HG02798 (cell line): ENCODE measurements around the gene ANGPT4.
A peak's percentile ranks its signal among the peaks of the same experiment; 100 is the strongest.
"Not testable (repeated sequence)": the region's sequence is repeated elsewhere in the genome, so short reads cannot be mapped to it uniquely, and the experiment has no call there.

Experiments
- ATAC-seq: cut with Tn5 transposase; IDR thresholded peaks from one replicate; pipeline ENCODE4 v1.9.1; 2021; ENCODE audit warnings: mild to moderate bottlenecking; ENCODE audit not compliant: unreplicated experiment, poor library complexity

Gene ANGPT4

DNA sequence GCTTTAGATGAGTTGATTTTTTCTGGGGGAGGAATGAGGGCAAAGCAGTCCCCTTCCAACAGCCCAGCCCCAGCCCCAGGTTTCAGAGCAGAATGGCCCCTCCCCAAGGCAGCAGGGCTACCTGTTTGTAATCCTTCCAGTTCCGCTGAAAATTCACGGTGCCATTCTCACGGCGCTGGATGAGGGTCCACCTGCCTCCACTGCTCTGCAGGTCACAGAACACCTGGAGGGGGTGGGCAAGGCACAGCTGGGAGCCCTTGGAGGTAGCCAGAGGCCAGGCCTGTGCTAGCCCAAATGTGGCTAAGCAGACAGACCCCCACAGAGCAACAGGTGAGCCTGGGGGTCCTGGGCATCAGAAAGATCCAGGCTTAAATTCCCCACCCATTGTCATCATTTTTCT, 36.5 kb downstream of the ANGPT4 start:
- no peak for ATAC-seq

DNA sequence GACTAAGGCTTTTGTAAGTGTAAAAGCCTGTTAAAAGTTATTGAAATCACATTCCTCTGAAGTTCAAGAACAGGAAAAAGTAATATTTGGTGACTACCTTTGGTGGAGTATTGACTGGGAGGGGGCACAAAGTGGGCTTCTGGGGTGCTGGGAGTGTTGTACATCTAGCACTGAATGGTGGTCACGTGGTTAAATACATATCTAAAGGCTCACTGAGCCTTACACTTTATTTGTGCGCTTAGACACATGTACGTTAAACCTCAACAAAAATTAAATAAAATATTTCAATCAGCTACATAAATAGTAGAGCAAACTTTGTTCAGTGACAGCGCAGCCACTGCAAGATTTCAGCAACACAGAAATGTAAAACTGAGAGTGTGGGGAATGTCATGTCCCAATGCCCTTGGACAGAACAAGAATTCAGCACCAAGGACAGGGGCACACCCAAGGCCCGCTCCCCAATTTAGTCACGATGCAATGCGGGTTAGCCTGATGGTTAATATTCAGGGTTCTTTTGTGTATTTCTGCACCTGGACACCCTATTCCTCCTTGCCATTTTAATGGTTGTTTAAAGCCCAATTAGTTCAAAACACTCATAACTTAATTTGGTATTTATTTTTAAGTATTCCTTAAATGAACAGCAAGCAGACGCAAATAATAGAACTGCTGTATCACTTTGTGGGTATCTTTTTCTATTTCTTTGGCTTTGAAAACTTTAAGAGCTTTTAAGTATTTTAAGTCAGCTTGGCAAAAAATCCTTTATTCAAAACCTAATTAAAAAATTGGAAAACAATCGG, 37.4 kb downstream of the ANGPT4 start:
- no peak for ATAC-seq

DNA sequence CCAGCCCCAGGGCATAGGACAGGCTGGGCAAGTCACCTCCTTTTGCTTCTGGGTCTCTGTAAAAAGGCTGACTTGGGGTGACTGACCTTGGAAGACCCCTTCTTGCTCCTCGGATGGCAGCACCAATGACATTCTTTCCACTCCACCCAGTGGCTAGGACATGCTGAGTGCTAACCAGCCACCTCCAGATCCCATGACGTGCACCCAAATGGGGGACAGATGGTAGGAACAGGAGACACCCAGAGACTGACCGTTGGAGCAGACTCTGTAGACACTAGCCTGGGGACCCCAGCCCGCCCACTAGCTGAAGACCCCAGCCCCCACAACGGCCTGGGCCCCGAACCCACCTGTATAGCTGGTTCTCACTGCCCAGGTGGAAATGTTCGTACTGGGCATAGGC, 38.3 kb downstream of the ANGPT4 start:
- no peak for ATAC-seq

DNA sequence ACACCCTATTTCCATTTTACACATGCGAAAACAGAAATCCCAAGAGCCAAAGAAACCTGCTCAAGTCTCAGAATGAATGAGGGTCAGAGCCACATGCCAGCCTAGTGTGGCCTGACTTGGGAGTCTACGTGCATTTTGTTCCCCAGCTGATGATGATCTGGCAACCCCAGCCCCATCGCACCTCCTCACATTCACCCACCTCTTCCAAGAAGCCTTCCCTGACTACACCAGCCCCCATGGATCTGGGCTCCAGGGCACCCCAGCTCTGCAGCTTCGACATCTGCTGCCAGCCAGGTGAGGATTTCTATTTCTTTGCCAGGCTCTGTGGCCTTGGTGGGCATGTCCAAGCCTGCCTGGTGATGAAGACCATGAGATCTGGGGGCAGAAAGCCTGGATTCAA, 41.0 kb downstream of the ANGPT4 start:
- no peak for ATAC-seq

DNA sequence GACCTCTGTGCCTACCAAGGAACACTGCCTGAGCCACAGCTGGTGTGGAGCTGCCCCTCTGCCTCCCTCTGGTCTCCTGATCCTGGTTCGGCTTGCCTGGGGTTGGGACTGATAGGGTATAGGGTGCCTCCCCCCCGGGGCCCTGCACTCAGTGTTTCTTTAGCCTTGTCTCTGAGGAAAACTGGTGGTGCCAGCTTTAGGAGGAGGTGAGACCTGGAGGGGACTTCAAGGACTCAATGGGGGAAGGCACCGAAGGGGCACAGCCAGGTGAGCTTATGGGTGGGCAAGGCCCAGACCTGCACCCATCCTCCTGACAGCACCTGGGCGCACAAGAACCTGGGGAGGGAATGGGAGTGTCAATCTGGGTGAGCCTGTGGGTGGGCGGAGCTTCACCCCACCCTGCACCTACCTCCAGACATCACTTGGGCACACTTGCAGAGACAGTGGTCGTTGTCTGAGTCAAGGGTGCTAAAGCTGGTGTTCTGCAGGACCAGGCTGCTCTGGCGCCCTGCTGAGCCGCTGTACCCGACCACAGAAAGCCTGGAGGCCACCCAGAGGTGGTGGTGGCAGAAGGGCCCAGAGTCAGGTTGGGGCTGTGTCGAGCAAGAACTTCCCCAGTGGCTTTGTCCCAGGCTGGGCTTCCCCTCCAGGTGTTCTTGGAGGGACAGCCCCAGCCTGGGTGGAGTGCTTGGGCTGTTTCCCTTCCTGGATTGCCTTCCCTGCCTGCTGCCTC, 42.1 kb downstream of the ANGPT4 start:
- ATAC-seq: peak; percentile 43

DNA sequence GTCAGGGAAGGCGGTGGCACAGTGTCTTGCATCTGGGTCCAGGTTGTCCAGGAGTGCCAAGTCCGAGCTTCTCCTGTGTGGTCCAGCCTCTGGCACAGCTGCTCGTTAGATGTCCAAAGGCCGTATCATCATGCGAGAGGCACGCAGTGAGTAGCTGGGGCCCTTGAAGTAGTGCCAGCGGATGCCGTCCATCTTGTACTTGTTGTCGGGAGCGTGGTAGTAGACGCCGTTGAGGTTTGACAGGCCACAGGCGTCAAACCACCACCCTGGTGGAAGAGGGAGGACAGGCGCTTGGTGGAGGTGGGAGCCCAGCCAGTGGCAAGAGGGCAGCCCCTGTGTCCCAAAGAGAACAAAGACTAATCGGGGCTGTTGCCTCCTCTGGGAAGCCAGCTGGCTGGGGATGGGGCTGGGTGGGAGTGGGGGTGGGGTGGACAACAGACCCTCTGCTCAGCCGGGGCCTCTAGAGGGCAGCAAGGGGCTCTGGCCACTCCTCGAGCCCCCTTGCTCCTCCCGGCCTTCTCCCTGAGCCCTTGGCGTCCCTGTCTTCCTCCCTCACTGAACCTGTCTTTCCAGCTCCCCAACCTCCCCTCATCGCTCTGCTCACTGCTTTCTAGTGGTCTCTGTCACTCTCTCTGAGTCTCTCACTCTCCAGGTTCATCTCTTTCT, 43.1 kb downstream of the ANGPT4 start:
- ATAC-seq: no peak

DNA sequence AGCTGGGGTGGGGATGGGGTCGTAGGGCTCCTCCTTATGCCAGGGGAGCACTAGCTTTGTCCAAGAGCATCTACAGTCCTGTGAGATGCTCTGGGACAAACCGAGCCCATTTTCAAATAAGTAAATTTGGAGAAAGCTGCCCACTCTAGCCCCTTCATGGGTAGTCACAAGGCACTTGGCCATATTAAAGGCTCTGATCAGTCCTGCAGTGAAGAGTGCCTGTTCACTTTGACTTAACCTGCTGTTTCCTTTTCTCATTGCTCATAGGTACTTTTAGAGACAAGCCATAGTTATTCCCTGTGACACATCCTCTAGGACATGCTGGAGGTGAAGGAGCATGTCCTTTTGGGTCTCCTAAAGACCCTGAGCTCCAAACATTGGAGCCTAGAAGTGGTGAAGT, 44.2 kb downstream of the ANGPT4 start:
- no peak for ATAC-seq

DNA sequence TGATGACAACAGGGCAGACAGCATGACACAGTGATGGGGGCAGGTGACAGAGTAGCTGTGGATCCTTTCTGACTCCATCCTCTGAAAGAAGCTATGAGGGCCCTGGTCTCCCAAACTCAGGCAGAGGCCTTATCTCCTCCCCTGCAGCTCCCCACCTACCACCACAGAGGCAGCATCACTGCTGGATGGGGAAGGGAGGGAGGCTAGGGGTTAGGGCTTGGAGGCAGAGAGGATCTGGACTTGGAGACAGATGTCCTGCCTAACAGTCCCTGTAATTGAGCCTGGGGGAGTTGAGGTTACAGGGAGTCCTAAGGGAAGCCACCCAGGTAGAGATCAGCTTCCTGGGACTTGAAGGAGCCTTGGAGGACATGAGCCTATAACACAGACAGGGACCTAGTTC, 44.7 kb downstream of the ANGPT4 start:
- no peak for ATAC-seq

DNA sequence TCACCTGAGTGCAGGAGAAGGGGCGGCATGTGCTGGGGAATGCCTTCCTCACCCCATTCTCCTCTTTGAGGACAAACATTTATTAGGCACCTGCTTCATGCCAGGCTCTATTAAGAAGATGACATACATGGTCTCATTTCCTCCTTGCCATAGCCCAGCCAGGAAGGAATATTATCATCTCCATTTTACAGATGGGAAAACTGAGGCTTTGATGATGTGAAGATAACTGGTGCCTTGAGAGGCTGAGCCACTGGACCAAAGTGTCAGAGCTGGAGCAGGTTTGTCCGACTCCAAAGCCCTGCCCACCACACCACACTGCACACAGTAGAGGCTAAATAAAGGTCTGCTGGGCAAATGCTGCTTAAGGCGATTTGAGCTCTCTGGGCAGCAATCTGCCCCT, 45.4 kb downstream of the ANGPT4 start:
- no peak for ATAC-seq

DNA sequence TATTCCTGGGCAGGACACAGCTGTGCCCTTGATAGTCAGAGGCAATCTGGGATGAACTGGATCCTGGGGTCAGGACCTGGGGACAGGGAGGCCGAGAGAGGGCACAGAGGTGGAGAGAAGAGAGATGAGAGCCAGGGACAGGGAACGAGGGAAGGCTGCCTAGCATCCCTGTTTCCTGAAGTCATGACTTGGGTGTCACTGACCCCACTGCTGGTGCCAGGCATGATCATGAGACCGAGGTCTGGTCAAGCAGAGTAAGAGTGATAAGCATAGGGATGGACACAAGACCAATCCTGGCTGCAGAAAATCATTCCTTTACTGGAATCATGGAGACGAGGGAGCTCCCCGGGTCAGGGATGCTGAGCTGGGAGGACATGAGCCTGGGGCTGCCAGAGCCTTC, 46.5 kb downstream of the ANGPT4 start:
- no peak for ATAC-seq

DNA sequence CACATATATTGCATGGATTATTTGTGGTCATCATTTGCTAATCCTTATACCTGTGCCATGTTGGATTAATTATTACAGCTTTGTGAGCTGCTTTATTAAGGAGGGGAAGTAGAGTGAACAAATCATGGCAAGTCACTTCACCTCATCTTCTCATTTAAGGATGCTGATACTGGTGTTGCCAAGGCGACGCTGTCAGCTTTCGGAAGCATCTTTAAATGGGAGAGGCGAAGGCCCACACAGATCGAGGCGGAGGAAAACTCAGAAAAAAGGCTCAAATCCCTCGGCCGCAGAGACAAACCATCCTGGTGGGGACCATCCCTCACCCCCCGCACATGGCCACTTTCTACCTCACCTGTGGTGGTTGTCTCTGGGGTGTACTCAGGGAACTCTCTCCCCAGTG, 47.9 kb downstream of the ANGPT4 start:
- ATAC-seq: no peak

DNA sequence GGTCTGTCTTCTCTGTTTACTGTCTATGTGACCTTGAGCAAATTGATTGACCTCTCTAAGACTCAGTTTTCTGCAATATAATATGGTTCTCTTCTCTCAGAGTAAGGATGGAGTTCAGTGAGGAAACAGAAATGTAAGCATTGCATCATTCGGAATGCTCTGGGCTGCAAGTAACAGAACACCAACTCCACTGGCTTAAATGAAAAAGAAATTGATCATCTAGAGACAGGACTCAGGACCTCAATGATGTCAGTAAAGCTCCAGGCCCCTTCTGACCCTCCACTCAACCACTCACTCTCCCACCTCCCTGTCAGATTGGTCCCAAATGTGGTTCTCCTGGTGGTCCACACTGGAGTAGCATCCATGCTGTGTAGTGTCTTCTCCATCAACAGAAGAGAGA, 50.7 kb downstream of the ANGPT4 start:
- ATAC-seq: no peak

DNA sequence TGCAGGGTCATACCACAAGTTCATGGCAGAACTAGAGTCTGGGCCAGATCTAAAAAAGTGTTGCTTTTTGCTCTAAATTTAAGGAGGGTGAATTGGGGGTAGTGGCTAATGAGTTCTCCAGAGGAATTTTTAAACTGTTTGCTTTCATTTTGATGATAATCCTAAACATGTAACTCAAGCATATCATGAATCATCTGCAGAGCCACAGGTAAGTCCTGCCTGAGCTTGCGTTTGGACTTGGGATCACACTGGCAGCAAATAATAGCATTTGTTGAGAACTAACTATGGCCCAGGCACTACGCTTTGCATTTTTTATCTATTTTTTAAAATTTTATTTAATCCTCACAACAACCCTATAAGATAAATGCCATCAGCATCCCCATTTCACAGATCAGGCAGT, 55.2 kb downstream of the ANGPT4 start:
- no peak for ATAC-seq

DNA sequence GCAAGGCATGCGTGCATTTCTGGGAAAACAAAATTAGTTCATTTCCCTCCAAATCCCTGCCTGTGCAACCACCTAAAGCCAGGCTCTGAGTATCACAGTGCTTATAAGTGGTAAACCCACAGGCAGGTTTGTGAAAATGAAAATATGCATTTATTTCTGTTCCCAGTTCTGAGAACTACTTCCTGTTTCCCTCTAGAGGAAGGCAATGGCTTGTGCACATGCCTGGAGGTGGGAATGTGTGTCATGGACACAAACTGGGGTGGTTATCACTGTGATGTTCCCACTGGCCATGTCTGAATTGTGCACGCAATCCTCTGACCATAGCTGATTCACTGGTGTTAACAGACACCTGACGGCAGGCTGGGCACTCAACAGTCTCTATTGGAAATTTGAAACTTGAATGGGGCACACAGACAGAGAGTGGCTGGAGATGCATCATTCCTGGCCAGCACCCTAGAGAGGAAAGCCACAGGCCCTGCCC, 56.3 kb downstream of the ANGPT4 start:
- no peak for ATAC-seq

DNA sequence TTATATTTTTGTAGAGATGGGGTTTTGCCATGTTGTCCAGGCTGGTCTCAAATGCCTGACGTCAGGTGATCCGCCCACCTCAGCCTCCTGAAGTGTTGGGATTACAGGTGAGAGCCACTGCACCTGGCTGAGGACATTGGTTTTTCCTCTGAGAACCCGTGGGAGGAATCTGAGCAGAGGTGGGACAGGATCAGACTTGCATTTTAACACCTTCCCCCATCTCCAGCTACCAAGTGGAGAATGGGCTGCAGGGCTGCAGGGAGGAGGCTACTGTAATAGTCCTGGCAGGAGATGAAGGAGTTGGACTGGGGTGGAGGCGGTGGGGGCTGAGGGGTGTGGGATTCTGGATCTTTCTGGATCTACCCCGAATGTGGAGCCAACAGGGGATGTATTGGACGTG, 58.1 kb downstream of the ANGPT4 start:
- ATAC-seq: no peak

DNA sequence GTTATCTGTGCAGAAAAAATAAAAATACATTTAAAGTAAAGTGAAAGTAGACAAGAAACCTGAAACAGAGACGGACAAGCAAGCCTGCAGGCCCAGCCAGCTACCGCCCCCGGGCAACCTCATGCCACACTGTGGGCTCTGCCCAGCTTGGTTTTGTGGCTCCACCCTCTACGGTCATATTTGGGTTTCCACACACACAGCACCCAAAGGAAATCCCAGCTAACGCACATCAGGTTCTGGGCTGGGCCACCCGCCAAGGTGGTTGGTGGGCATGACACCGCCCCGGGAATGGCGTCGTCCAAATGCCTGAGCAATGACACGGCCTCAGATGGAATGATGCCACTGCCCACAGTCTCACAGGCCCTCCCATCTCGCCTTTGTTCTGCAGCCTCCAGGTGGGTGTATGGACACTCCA, 59.8 kb downstream of the ANGPT4 start:
- ATAC-seq: no peak

DNA sequence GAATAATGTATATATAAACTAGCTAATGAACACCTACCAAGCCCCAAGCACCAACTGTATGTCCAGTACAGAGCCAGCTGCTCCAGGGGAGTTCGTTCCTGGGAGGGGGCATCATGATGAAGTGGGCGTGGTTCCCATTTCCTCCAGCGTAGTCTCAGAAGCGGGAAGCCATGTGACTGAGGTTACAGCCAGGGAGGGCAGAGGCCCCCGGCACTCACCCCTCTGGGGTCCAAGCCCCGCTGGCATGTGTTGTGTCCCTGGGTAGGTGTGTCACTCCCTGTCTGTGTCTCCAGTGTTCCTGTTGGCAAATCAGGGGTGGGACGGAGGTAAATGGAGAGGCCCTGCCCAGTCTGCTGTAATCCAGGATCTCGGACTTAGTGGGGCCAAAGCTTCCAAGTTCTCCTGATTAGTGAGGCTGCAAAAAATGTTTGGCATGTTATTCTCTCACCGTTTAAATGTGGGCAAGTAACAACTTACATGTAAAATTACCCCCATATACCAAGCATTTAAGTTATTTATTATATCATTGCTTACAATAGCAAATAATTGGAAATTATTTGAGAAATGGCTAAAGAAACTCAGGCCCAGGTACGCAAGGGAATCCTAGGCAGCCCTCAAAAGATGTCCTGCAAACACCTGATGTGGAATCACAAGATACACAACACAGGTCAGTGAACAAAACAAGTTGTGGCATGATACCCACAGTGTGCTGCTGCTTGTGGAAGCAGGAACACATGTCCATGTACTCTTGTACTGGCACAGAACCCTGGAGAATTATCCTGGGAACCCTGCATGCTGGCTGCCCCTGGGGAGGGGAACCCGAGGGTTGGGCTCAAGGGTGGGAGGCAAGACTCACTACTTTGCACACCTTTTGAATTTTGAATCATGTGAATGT, 60.4 kb downstream of the ANGPT4 start:
- ATAC-seq: no peak

DNA sequence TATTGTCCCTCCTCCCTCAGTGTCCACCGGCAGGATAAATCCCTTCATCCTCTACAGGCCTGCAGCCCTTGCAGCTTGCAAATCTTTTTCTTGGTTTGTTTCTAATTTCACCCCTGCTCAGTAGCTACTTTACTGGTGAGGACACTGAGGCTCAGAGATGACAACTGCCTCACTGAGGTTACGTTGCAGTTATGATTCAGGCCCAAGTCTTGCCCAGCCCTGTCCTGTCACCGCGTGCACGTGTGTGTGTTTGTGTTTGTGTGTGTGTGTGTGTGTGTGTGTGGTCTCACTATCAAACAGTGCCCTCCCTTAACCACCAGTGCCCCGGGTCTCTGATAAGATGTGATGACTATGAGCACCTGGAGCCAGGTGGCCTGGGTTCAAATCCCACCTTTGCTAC, 61.5 kb downstream of the ANGPT4 start:
- ATAC-seq: no peak

DNA sequence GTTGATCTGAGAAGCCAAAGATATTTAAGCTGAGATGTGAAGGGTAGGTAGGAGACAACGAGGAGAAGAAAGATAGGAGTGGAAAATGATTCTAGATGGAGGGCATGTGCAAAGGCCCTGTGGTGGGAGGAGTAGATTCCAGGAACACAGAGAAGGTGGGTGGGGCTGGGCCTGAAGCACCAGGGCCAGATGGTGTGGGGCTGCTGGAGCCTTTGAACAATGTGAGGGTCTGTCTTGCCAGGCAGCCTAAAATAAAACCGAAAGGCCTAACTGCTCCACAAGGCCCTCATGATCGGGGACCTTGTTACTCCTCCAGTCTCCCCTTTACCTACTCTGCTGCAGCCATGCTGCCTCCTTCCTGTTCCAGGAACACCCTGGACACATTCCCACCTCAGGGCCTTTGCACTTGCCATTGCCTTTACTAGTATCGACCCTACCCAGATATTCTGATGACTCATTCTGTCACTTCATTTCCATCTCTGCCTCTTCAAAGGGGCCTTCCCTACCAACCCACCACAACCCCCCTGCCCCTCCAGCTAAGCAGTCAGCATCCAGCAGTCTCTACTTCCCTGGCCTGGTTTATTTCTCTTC, 62.6 kb downstream of the ANGPT4 start:
- ATAC-seq: no peak

DNA sequence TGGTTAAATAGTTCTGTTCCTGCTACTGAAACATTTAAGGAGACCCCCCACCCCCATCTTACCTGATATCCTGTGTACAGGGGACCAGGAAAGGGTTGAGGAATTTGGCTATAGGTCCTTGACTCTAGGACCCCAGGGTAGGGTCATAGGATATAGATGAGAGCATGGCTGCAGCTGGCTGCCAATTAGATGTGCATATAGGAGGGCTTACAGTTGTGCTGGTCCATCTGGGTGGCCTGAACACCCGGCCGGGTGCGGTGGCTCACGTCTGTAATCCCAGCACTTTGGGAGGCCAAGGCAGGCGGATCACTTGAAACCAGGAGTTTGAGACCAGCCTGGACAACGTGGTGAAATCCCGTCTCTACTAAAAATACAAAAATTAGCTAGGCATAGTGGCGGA, 67.4 kb downstream of the ANGPT4 start:
- not testable (repeated sequence) for ATAC-seq
